Activated CD4-positive, CD25-positive, alpha-beta regulatory T cell treated with anti-CD3 and anti-CD28 coated beads, Interleukin-2, amount 50 U/mL, for 16 hours (primary cell): ENCODE data around the gene ASB1.

Source experiments
- DNase-seq: peaks from one replicate; pipeline ENCODE4 v3.0.0-alpha.2; 2020; ENCODE audit warnings: low read depth, low spot score

The ASB1 gene

DNA sequence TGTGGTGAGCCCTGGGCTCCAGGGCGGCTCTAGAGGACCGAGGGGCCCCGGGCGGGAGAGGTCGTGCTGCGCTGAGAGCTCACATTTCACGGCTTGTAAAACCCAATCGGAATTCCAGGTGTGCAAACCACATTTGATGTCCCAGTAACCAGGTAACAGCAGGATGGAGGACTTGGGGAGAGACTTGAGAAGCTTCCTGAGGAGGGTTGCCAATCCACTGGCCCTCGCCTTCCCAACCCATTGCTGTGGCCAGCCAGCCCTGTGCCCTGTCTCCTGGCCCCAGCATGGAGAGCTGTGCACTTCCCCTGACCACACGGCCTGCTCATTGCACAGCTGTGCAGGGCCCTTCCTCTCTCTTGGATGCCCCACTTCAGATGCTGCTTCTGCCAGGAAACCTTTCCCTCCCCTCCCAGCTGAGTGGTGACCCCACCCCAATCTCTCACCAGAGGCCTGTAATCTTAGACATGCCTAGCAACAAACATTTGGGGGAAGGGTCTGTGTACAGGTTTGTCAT, 39.6 kb downstream of the ASB1 start:
- no peak for DNase-seq

DNA sequence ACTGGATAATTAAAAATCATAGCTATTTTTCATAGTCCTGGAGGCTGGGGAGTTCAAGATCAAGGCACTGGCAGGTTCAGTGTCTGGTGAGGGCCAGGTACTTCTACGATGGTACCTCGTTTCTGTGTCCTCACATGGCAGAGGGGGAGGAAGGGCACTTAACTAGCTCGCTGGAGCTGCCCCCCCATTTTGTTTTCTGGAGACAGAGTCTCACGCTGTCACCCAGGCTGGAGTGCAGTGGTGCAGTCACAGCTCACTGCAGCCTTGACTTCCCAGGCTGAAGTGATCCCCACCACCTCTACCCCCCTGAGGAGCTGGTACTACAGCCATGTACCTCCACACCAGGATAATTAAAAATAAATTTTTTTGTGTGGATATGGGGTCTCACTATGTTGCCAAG, 40.3 kb downstream of the ASB1 start:
- no peak for DNase-seq

DNA sequence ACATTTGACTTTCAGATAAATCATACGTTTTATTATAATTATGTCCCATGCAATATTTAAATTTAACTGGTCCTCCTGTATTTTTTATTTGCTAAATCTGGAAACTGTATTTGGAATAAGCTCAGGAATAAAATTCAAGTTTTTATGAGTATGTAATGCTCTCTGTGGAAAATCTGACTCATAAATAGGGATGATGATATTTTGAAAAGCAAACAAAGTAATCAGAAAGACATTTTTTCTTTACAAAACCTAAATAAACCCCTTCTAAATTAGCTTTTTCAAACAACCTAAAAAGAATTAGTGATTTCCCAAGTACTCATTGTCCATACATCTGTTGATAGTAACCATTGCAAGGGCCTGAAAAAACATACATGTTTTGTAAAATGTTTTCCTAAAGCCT, 41.1 kb downstream of the ASB1 start:
- DNase-seq: no peak

DNA sequence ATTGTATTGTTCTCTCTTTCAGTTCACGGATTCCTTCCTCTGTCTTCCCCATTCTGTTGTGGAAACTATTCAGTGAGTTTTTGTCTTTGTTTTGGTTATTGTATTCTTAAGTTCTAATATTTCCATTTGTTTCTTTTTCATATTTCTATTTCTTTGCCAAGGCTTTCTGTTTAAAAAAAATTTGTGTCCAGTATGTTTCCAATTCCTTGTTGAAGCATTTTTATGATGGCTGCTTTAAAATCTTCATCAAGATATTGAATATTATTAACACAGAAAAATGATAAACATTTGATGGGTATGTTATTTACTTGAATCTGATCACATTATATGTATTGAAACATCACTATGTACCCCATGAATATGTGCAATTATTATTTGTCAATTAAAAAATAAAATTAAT, 42.4 kb downstream of the ASB1 start:
- no peak for DNase-seq

DNA sequence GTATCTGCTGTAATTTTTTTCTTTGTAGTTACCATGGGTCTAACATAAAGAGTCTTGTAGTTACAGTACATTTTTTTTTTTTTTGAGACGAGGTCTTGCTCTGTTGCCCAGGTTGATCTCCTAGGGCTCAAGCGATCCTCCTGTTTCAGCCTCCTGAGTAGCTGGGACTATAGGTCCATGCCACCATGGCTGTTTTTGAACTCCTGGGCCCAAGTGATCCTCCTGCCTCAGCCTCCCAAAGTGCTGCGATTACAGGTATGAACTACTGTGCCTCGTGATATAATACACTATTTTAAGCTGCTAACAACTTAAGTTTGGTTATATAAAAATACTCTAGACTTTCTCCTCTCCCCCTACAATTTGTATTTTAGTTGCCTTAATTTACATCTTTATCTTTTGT, 46.3 kb downstream of the ASB1 start:
- DNase-seq: no peak

DNA sequence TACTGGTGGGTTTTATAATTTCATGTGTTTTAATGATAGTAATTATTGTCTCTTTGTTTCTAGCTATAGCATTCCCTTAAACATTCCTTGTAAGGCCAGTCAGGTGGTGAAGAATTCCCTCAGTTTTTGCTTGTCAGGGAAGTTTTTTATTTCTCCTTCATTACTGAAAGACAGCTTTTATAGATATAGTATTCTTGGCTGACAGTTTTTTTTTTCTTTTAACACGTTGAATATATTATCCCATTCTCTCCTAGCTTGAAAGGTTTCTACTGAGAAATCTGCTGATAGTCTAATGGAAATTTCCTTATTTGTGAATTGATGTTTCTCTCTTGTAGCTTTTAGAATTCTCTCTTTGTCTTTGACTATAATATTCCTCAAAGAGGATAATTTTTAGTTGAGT, 46.8 kb downstream of the ASB1 start:
- DNase-seq: no peak

DNA sequence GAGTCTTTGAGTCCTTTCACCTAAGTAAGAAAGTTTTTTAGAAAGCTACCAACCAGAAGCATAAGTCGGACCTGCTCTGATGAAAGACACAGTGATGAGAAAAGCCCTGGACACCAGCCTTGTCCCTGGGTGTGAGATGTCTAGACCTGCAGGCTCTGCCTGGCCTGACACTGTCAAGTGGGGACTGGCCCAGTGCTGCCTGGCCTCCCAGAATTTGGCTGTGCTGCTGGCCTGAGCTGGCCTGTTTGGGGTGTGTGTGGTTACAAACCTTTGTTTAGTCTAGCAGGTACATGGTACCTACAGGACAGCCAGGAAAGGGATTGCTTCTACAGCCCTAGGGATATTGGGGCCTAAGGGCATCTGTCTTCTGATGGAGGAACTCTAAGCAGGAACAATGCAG, 48.3 kb downstream of the ASB1 start:
- no peak for DNase-seq

DNA sequence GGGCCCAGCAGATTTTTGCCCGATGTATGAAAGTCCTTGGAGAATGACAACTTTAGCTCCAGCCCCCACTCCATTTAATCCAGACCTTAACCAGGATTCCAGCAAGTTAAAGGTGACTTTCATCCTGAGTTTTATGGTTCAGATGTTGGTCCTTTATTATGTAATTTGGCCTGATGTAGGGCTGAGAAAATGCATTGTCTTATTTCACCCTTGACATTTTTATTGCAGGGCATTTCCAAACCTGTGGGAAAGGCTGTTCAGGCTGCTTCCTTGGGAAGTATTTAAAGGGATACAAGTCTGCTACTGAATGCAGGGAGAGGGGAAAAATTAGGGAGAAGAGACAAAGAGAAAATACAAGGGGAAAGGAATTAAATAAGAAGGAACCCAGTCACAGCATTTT, 48.8 kb downstream of the ASB1 start:
- DNase-seq: no peak

DNA sequence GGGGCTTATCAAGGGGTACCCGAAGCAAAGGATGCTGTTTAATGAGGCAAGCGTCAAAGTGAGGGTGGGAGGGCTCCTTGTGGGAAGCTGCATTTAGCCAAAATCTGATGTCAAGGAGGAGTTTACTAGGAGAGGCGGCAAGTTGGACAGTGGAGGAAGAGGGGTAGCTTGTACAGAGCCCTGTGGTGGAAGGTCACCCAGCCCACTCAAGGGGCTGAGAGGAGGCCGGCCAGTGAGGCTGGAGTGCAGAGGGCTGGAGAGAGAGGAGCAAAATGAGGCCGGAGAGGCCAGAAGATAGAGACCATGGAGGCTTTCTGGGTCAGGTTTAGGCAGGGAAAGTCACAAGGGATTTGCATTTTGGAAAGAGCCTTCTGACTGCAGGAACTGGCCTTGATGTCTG, 49.5 kb downstream of the ASB1 start:
- no peak for DNase-seq

DNA sequence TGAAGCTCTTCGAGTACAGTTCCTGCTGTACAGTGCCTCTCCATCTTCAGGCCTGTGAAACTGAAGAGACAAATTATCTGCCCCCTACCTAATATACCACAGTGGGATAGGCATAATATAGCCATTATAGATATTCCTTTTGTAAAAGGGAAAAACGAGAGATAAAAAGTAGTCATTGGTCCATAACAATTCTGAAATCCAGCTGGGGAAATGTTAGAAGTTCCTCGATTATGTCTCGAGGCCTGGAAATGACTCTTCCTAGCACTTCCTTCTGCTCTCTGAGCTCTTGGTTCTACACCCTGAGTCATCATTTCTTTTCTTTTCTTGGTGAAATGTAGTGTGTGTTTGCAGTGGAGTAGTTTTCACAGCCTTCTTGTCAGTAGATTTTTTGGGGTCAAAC, 51.5 kb downstream of the ASB1 start:
- DNase-seq: no peak

DNA sequence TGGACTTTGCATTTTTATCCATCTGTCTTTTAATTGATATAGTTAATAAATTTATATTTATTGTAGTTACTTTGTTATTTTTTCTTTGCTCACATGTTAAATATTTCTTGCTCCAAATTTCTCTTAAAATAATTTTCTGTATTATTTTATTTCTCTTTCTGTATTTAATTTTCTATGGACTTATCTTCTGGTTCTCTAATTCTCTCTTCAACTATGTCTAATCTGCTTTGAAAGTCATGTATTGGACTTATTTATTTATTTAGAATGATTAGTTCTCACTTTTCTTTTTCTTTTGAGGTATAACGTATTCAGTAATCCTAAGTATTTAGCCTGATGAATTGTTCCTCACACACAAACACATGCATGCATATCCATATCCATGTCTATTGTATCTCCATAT, 53.1 kb downstream of the ASB1 start:
- DNase-seq: no peak

DNA sequence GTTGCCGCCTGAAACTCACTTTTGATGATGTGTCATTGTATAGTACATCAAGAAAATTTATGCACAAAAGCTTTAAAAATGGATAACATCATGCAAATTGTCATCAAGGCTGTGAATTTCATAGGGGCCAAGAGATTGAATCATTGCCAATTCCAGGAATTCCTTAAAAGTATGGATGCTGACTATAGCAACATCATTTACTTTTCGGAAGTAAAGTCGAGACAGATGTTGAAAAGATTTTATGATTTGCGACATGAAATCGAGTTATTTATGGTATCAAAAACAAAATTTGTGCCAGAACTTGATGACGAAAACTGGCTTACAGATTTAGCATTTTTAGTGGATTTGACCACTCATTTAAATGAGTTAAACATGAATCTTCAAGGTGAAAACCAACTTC, 56.3 kb downstream of the ASB1 start:
- no peak for DNase-seq

DNA sequence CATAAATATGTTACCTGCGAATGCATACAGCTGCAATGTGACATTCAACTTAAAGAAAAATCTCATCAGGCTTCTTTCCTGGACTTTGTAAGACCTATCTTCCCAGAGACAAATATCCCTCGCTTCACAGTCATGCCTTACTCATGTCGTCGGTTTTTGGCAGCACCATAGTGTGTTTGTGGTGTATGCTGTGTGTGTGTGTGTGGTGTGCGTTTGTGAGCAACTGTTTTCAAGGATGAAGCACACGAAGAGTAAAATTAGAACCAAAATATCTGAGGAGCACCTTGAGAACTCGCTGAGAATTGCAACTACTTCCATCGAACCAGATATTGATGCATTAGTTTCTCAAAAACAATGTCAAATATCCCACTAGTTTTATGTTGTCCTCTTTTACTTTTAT, 56.9 kb downstream of the ASB1 start:
- DNase-seq: no peak

DNA sequence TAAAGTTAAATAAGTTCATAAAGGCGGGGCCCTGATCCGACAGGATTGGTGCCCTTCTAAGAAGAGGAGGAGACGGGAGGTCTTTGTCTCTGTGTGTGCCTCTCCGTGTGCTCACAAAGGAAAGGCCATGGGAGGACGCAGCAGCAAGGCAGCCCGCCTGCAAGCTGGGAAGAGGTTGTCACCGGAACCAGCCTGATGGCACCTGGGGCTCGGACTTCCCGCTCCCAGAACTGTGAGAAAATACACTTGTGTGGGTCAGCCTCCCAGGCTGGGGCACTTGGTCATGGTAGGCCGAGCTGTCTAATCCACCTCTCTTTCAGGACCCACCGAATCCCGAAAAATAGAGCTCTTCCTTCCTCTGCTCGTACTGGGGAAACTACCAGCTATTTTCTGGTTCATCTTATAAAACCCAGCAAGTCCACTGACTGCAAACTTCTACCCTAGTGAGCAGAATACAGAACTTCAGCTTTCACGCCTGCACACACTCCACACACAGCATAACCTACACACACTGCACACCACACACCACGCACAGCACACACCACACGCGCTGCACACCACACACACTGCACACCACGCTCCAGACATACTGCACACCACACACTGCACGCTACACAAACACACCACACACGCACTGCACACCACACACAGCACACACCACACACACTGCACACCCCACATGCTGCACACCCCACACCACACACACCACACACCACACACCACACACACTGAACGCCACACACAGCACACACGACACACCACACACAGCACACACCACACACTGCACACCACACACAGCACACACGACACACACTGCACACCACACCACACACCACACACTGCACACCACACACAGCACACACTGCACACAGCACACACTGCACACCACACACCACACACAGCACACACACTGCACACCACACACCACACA, 58.1 kb downstream of the ASB1 start:
- DNase-seq: no peak

DNA sequence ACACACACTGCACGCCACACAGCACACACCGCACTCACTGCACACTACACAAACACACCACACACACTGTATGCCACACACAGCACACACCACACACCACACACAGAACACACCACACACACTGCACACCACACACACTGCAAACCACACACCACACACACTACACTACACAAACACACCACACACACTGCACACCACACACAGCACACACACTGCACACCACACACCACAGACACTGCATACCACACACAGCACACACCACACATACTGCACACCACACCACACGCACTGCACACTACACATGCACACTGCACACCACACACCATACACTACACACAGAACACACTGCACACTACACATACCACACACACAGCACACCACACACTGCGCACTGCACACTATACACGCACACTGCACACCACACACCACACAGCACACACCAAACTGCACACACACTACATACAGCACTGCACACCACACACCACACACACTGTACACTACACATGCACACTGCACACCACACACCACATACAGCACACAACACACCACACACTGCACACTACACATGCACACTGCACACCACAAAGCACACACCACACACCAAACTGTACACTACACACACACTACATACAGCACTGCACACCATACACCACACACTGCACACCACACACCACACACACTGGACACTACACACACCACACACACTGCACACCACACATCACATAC, 59.6 kb downstream of the ASB1 start:
- DNase-seq: no peak

DNA sequence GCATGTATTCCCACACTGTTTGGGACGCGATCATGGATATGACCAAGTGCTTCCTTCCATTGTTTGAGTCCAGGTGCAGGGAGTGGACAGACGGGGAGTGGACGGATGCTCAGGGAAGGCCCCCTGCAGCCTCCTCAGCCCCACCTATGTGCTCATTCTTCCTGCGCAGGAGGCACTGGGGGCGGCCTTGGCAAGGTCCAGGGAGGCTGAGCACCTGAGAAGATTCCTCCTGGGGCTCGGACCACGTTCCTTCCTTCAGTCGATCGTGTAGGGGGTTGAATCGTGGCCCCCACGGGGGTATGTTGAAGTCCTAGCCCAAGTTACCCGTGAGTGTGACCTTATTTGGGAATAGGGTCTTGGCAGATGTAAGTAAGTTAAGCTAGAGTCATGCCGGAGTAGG, 60.4 kb downstream of the ASB1 start:
- DNase-seq: no peak

DNA sequence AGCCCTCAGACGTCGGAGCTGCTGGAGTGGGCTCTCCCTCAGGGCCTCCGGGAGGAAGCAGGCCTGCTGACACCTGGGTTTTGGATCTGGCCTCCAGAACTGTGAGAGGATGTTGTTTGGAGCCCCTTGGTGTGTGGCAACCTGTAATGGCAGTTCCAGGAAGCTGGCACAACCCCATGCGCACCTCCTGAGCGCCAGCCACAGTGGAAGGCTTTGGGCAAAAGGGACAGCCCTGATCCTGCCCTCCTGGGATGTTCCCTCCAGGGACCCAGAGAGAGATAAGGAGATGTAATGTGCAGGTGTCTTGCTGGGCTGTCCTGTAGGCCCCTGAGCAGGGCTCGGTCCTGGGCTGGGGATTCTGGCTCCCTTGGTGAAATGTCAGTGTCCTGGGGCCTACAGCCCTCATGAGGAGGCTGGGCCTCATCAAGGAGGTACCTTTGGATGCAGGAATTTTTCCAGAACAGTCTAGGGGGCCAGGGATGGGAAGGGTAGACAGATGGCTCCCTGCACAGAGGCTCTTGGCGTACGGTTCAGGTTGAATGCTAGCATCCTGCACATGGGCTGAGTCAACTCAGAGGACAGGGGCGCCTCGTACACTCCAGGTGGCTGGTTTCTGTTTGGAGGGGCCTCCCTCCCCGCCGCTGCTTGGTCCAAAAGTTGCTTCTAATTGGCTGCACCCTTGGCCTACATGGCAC, 61.1 kb downstream of the ASB1 start:
- no peak for DNase-seq

DNA sequence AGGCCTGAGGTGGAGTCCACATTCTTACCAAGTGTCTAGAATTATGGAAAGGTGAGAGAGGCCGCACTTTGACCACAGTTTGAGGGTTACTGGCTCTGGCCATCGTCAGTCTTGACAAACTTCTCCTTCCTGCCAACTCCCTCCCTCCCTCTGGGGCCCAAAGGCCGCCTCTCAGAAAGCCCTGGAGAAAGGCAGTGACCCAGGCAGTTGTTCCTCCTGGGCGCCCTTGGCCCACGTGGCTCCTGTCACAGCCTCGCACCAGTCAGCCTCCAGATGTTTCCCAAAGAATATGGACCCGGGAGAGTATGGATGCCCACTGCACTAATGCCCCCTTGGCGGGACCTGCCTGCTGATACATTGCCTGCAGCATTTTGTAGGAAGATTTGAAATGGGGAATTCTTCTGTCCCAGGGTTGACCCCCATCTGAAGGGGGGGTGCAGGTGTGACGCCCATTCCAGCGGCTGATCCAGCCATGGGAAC, 61.7 kb downstream of the ASB1 start:
- DNase-seq: no peak

DNA sequence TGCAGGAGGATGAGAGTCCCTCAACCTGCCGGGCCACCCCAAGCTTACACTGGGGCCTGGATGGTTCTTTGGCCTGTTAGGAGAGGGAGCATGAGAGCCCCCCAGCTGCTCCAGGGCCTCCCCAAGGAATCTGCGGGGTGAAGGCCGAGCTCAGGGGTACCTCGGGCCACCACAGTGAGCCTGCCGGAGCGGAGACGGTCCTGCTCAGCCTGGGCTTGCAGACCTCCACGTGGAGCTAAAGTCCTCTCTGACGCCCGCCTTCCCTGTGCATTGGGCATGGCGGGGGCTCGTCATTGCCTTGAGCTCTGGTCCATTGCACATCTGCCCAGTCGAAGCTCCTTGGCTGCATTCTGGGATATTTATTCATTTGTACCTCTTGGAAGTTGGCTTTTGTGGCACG, 62.7 kb downstream of the ASB1 start:
- no peak for DNase-seq

DNA sequence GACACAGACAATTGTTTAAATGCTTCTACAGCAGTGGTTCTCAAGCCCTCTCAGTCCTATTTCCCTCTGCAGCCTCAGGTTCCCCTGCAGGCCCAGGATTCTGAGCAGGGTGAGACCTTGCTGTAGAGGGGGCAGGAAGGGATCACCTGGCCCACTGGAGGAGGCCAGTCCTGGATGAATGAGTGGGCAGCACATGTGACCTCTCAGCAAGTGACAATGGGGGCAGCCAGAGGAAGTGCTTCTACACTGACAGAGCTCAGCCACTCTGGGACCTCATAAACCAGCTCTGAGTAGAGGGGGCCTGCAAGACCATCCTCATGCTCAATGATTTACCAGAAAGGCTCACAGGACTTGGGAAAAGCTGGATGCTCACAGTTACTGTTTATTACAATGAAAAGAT, 63.2 kb downstream of the ASB1 start:
- no peak for DNase-seq

DNA sequence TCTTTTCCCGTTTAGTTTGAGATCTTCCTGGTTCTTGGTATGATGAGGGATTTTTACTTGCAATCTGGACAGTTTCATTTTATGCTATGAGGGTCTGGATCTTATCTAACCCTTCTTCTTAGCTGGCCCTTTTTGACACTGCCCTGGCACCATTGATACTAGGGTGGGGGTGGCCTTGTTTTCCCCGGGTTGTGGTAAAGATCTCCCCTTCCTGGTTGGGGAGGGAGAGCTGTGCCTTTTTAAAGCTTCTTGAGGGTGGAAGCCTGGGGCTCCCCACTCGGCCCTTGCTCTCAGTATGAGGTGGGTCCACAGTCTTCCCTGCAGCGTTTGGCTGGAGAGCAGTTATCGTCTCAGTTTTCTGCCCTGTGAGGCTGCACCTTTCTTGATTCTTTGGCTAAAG, 66.1 kb downstream of the ASB1 start:
- no peak for DNase-seq

DNA sequence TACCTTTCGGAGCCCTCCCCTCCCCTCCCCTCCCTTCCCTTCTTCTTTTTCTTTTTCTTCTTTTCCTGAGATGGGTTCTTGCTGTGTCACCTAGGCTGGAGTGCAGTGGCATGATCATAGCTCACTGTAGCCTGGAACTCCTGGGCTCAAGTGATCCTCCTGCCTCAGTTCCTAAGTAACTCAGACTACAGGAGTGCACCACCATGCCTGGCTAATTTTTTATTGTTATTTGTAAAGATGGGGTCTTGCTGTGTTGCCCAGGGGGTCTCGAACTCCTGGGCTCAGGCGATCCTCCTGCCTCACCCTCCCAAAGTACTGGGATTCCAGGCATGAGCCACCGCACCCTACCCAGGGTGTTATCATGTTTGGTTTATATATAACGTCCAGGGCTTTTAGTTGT, 66.7 kb downstream of the ASB1 start:
- no peak for DNase-seq
